Activated CD8-positive, alpha-beta memory T cell treated with anti-CD3 and anti-CD28 coated beads for 36 hours (primary cell): ENCODE measurements around the gene CCNI. TPM values are rescaled to one million over a fixed set of nuclear protein-coding genes. Genes with fewer than 3 reads are reported as not detected.
"Not testable (repeated sequence)": the region's sequence is repeated elsewhere in the genome, so short reads cannot be mapped to it uniquely, and the experiment has no call there.

ENCODE experiments used
- CTCF ChIA-PET: fragments of 350-600 bp; sonication (Branson Sonifier 250); formaldehyde crosslinking; loops from one replicate; lab custom pipeline; 2021; ENCODE audit warnings: antibody characterized with exemption; lab: Charles Lee
- POLR2A ChIA-PET: fragments of 350-600 bp; sonication (Branson Sonifier 250); formaldehyde crosslinking; loops from one replicate; lab custom pipeline; 2021; ENCODE audit warnings: antibody characterized with exemption; lab: Charles Lee
- total RNA-seq, 2 experiments: library from RNA; stranded (reverse); gene quantifications; one replicate each; pipeline ENCODE4 v1.2.3, GENCODE V29; 2021

Gene CCNI
- total RNA-seq, 2 experiments from 2014 or later: 203 to 209 TPM

DNA sequence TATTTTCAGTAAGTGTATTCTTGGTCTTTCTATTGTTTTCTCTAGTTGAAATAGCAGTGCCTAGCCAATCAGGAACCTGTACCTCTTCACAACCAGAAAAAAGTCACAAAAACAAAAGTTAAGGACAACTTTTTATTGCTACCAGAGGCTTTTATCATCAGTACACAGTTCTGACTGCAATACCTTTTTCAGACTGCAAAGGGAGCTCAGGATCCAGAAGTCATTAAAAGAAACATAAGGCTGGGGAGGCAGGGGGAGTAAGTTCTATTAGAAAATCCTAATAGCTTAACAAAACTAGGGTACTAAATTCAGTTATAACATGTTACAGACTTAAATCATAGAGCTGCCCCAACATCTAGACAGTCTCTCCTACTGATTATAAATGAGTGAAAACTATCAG lies 28.8 kb downstream of the CCNI start:
- ChIA-PET POLR2A (no interaction called here), CTCF (interaction anchor here (1.0 to 1.3 kb wide), 2 partner anchors 13 to 108 kb away, joined by 3 to 4 read pairs; no protein-coding TSS in a partner anchor)

DNA sequence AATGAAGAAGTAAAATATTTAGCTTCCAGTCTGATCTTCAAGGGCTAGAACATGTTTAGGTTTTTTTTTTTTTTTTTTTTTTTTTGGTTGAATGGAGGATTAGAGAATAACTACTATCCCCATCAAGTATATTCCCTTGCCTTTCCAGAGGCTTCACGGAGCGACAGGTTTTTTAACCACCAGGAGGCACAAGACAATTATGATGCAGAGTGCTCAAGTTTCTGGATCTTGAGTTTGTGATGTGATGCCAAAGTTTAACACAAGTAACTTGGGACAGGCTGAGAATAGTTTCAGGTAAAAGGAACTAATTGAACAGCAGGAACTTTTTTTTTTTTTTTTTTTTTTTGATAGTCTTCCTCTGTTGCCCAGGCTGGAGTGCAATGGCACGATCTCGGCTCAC lies 30.3 kb downstream of the CCNI start:
- ChIA-PET CTCF (interaction anchor here (0.6 to 1.5 kb wide), 13 partner anchors 8 to 630 kb away, joined by 3 to 7 read pairs (median 4); no protein-coding TSS in a partner anchor), POLR2A (interaction anchor here (0.6 kb wide), 1 partner anchor 548 kb away, joined by 3 read pairs; no protein-coding TSS in a partner anchor)

GRCh38 chr4:77044461-77045150 lies 31.2 kb downstream of the CCNI start:
- POLR2A ChIA-PET: interaction anchor here (0.6 kb wide), 1 partner anchor 549 kb away, joined by 3 read pairs; no protein-coding TSS in a partner anchor
- CTCF ChIA-PET: interaction anchor here (0.6 to 1.5 kb wide), 10 partner anchors 7 to 629 kb away, joined by 3 to 6 read pairs (median 3); no protein-coding TSS in a partner anchor

DNA sequence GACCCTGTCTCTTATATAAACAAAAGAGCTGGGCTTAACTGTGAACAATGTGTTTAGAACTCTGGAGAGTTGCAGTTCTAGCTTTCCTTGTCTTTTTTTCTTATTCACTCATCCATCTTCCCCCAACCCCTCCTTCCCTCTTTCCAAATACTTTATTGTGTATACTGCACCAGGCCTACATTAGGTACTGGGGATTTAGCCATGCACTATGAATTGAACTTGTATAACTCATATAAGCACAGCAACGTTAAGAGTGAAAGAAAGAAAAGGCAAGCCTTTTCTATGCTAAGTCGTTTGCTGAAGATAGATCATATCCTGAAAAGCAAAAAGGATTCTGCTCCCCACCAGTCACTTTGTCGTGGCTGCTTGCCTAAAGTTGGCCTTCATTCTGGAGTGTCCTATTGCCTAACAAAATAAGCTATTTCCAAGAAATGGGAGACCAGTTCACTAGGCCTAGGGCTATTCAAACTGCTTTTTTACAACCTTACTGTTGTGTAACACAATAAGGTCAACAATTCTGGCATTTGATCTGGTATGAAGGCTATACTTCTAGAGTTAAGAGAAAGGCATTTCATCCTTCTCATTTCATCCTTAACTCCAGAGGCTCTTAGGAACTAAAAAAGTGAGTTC lies 32.2 kb downstream of the CCNI start:
- ChIA-PET CTCF (interaction anchor here (1.1 kb wide), 2 partner anchors 25 to 48 kb away, joined by 3 to 4 read pairs; no protein-coding TSS in a partner anchor), POLR2A (no interaction called here)

- ChIA-PET POLR2A (no interaction called here), CTCF (no interaction called here)
Measured at GRCh38 chr4:77040854-77041725, 34.7 kb downstream of the CCNI start.

DNA sequence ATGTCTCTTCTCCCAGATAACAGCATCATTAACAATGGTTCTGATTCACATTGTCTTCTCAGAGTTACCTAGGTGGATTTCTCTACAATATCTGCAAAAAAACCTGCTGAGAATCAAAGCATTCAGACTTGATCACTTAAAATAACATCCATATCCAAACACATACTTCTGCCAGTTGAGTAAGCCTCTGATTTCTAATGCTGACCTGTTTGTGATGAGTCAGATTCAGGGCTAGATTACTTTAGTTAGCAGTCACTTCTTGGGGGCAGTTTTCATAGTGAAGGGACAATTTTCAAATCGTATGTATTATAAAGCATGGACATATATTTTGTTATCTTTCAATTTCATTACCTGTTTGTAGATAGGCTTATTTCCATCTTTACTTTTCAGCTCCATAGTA lies 35.5 kb downstream of the CCNI start:
- ChIA-PET POLR2A (no interaction called here), CTCF (no interaction called here)

GRCh38 chr4:77039796-77040195 lies 36.0 kb downstream of the CCNI start:
- POLR2A ChIA-PET: no interaction called here
- CTCF ChIA-PET: no interaction called here

GRCh38 chr4:77037736-77038135 lies 38.1 kb downstream of the CCNI start:
- CTCF ChIA-PET: interaction anchor here (0.6 kb wide), 1 partner anchor 7 kb away, joined by 4 read pairs; no protein-coding TSS in a partner anchor
- POLR2A ChIA-PET: no interaction called here

DNA sequence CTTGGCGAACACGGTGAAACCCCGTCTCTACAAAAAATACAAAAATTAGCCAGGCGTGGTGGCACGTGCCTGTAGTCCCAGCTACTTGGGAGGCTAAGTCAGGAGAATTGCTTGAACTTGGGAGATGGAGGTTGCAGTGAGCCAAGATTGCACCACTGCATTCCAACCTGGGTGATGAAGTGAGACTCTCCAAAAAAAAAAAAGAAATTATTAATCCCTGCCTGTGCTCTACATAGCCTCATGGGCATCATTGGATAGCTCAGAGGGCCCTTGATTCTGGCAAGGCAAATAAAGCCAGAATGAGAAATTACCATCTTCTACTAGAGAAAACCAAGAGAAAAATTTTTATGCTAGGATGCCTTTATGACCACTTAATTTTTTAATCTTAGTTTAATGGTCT lies 38.6 kb downstream of the CCNI start:
- POLR2A ChIA-PET: not testable (repeated sequence)
- CTCF ChIA-PET: interaction anchor here (0.6 kb wide), 1 partner anchor 8 kb away, joined by 4 read pairs; no protein-coding TSS in a partner anchor

GRCh38 chr4:77036206-77036605 lies 39.6 kb downstream of the CCNI start:
- ChIA-PET POLR2A (no interaction called here), CTCF (interaction anchor here (0.6 kb wide), 1 partner anchor 960 kb away, joined by 4 read pairs; no protein-coding TSS in a partner anchor)

- CTCF ChIA-PET: no interaction called here
- POLR2A ChIA-PET: no interaction called here
Measured at GRCh38 chr4:77035153-77035552, 40.6 kb downstream of the CCNI start.

DNA sequence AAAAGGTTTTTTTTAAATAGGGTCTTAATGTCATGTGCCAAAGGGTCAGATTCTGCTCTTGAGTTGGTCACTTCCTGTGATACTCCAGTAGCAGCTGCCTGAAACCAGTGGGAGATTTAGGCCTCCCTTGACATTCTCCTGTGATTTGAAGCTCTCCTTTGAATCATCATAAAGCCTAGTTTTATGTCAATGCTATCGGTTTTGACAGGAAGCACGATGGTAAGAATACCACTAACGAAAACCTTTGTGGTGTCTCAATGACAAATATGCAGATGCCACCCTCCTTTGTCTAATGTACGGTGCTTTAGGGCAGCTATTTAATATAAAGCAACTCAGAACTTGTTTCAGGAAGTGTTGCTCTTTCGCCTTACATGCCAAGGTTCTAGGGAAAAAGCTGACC lies 44.2 kb downstream of the CCNI start:
- ChIA-PET POLR2A (no interaction called here), CTCF (interaction anchor here (1.1 to 1.5 kb wide), 3 partner anchors 13 to 83 kb away, joined by 3 read pairs; no protein-coding TSS in a partner anchor)

DNA sequence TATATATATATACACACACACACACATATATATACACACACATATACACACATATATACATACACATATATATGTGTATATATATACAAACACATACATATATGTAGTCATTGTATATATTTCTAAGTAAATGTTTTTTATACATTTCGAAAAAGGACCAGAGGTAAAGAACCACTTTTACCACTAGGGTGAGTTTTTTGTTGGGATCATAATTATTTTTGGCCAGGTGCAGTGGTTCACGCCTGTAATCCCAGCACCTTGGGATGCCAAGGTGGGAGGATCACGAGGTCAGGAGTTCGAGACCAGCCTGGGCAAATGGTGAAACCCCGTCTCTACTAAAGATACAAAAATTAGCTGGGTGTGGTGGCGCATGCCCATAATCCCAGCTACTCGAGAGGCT lies 46.0 kb downstream of the CCNI start:
- CTCF ChIA-PET, POLR2A ChIA-PET: not testable (repeated sequence)

DNA sequence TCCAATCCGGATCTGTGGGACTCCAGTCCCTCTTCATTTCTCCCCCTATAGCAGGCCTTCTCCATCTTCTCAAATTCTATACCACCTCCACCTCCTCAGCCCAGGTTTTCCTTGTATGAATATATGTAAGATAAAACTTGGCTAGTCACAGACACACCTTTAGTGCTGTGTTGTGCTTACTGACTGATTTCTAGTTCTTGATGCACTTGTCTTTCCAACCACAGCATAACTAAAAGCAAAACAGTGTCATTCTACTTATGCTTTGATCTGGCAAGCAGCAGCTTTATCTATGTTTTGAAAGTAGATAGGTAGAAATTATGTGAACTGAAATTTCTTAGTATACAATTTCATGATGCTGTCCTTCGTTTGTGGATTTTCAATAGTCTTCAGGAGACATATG lies 47.5 kb downstream of the CCNI start:
- ChIA-PET POLR2A (interaction anchor here (1.5 kb wide), 1 partner anchor 32 kb away, joined by 5 read pairs; no protein-coding TSS in a partner anchor), CTCF (interaction anchor here (1.3 kb wide), 1 partner anchor 48 kb away, joined by 3 read pairs; no protein-coding TSS in a partner anchor)

- CTCF ChIA-PET: no interaction called here
- POLR2A ChIA-PET: no interaction called here
Measured at GRCh38 chr4:77026322-77026704, 49.5 kb downstream of the CCNI start.

DNA sequence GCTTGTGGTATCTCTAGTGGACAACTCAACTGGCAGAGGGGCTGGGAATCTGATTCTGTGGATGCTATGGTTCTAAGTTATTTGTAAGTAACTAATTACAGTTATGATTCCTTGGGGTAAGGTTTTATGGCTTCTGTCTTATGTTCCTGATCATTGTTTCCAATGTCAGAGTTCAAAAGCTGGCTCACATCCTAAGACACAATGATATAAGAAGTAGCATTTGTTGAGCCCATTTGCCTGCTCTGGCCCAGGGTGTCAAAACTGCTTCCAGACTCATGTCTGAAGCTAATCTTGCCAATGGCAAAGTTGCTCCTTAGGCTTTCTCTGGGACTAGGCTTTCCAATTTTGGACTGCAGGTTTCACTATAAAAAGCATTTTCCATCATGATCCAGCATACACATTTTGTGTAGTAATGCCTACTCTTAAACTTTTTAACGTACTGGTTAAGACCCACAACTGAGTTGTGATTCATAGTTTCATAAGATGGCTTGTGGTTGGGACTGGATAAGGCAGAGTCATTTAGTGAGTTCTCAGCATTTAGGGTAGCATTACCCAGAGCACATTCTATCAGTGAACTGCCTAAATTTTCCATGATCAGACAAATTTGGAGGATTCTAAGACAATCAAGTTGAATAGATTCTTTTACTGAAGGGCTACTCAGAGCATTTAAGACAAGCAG lies 50.0 kb downstream of the CCNI start:
- POLR2A ChIA-PET: interaction anchor here (0.7 kb wide), 1 partner anchor 21 kb away, joined by 4 read pairs; no protein-coding TSS in a partner anchor
- CTCF ChIA-PET: no interaction called here

DNA sequence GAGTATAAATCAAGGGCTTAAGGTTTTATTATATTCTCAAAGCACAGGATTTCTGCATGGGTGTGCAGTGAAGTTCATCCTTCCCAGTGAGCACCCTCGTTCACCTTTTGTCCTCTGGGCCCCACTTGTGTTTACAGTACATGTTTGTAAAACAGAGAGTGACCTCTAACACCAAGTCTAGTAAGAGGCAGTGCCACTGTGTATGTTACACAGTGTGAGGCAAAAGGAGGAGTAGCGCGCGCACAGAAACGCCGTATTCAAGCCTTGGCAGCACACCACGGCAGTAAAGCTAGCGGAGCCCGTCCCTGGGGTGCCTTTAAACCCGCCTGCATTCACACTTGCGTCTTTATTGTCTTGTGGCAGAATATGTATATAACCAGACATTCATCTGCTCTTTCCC lies 51.9 kb downstream of the CCNI start:
- CTCF ChIA-PET: no interaction called here
- POLR2A ChIA-PET: no interaction called here

- ChIA-PET CTCF (no interaction called here), POLR2A (no interaction called here)
Measured at GRCh38 chr4:77022560-77023179, 53.1 kb downstream of the CCNI start.
